IMR-90 (cell line): ENCODE results near the gene TCF7. TPM values are rescaled to one million over a fixed set of nuclear protein-coding genes. Genes with fewer than 3 reads are reported as not detected.

Source experiments
- ATAC-seq: fragments of 200-7000 bp; cut with Tn5 transposase; 2 replicates; pipeline ENCODE4 v1.9.1; 2020; ENCODE audit warnings: low read depth, mild to moderate bottlenecking, moderate library complexity
- BruUV-seq: library from RNA; stranded (reverse); fragments of 400-500 nt; replicated peaks from 2 replicates; lab custom pipeline; 2021; lab: Mats Ljungman, UMichigan
- CTCF ChIA-PET: fragments of 300-600 bp; formaldehyde crosslinking; extraction: SDS; loops from one replicate; lab custom pipeline; 2021; ENCODE audit warnings: antibody characterized with exemption; lab: Yijun Ruan, JAX
- POLR2A ChIA-PET: fragments of 300-600 bp; sonication (Branson Sonifier 250); formaldehyde crosslinking; loops from one replicate; lab custom pipeline; 2022; ENCODE audit warnings: antibody characterized with exemption; ENCODE audit not compliant: unreplicated experiment; lab: Charles Lee
- DNase-seq: peaks from one replicate; pipeline ENCODE4 v3.0.0; 2013
- H2AFZ ChIP-seq: replicated peaks from 2 replicates; pipeline ENCODE3; 2013; ENCODE audit warnings: low read length, mild to moderate bottlenecking; ENCODE audit not compliant: poor library complexity
- H2AK5ac ChIP-seq: 2 replicates; pipeline ENCODE4 v1.6.1; 2013; ENCODE audit warnings: low read depth, low read length, inconsistent platforms
- H2AK9ac ChIP-seq: replicated peaks from 2 replicates; pipeline ENCODE3; 2013; ENCODE audit warnings: mild to moderate bottlenecking, low read depth, low read length, moderate library complexity; ENCODE audit not compliant: poor library complexity
- H2BK120ac ChIP-seq: 2 replicates; pipeline ENCODE4 v1.6.1; 2013; ENCODE audit warnings: low read depth, low read length, inconsistent platforms
- H2BK15ac ChIP-seq: 3 replicates; pipeline ENCODE4 v1.6.1; 2013; ENCODE audit warnings: low read depth, low read length, inconsistent platforms
- H2BK20ac ChIP-seq: 2 replicates; pipeline ENCODE4 v1.6.1; 2013; ENCODE audit warnings: low read depth, mild to moderate bottlenecking, inconsistent platforms, low read length, moderate library complexity
- H2BK5ac ChIP-seq: 2 replicates; pipeline ENCODE4 v1.6.1; 2013; ENCODE audit warnings: mild to moderate bottlenecking, low read depth, low read length, inconsistent platforms; ENCODE audit not compliant: poor library complexity, severe bottlenecking
- H3K14ac ChIP-seq: replicated peaks from 2 replicates; pipeline ENCODE4 v1.6.1; 2013; ENCODE audit warnings: low read depth, low read length, inconsistent platforms
- H3K18ac ChIP-seq: 2 replicates; pipeline ENCODE4 v1.6.1; 2013; ENCODE audit warnings: low read depth, low read length, control low read depth
- H3K23ac ChIP-seq: 2 replicates; pipeline ENCODE4 v1.6.1; 2013; ENCODE audit warnings: low read depth, low read length, inconsistent platforms
- H3K27ac ChIP-seq: 2 replicates; pipeline ENCODE4 v1.5.1; 2013; ENCODE audit warnings: mild to moderate bottlenecking, control low read depth, low read length; ENCODE audit not compliant: insufficient read depth
- H3K27me3 ChIP-seq: 2 replicates; pipeline ENCODE4 v1.6.1; 2013; ENCODE audit warnings: low read length; ENCODE audit not compliant: control insufficient read depth, insufficient read depth
- H3K36me3 ChIP-seq: 2 replicates; pipeline ENCODE4 v1.6.1; 2013; ENCODE audit warnings: low read length, mixed read lengths; ENCODE audit not compliant: control insufficient read depth, insufficient read depth
- H3K4ac ChIP-seq: 2 replicates; pipeline ENCODE4 v1.6.1; 2013; ENCODE audit warnings: low read depth, low read length, inconsistent platforms
- H3K4me1 ChIP-seq: 2 replicates; pipeline ENCODE4 v1.6.1; 2013; ENCODE audit warnings: low read length, mixed read lengths; ENCODE audit not compliant: control insufficient read depth, insufficient read depth
- H3K4me2 ChIP-seq: 2 replicates; pipeline ENCODE4 v1.6.1; 2013; ENCODE audit warnings: low read depth, mild to moderate bottlenecking, control low read depth, low read length, moderate library complexity
- H3K4me3 ChIP-seq: 2 replicates; pipeline ENCODE4 v1.5.1; 2013; ENCODE audit warnings: low read depth, mild to moderate bottlenecking, control low read depth, low read length, moderate library complexity; ENCODE audit not compliant: insufficient read depth
- H3K56ac ChIP-seq: 2 replicates; pipeline ENCODE4 v1.6.1; 2013; ENCODE audit warnings: low read length, inconsistent platforms; ENCODE audit not compliant: insufficient read depth; ENCODE audit errors: extremely low read depth
- H3K79me1 ChIP-seq, 2 experiments: 2 replicates each; pipeline ENCODE4 v1.6.1; 2013; ENCODE audit warnings: low read length in 2 of 2, inconsistent platforms in 1 of 2, low read depth in 1 of 2
- H3K9ac ChIP-seq: 2 replicates; pipeline ENCODE4 v1.6.1; 2013; ENCODE audit warnings: low read depth, low read length, control low read depth
- H3K9me1 ChIP-seq: 2 replicates; pipeline ENCODE4 v1.6.1; 2013; ENCODE audit warnings: low read length, inconsistent platforms; ENCODE audit not compliant: insufficient read depth
- H3K9me3 ChIP-seq: 2 replicates; pipeline ENCODE4 v1.6.1; 2013; ENCODE audit warnings: low read length; ENCODE audit not compliant: control insufficient read depth, insufficient read depth
- H4K20me1 ChIP-seq: 2 replicates; pipeline ENCODE4 v1.6.1; 2013; ENCODE audit warnings: low read length, inconsistent platforms; ENCODE audit not compliant: insufficient read depth
- H4K5ac ChIP-seq: 2 replicates; pipeline ENCODE4 v1.6.1; 2013; ENCODE audit warnings: mild to moderate bottlenecking, low read depth, low read length, control low read depth
- H4K8ac ChIP-seq, 2 experiments: 2 replicates each; pipeline ENCODE4 v1.6.1; 2013; ENCODE audit warnings: low read depth in 2 of 2, low read length in 2 of 2, control low read depth in 1 of 2, inconsistent platforms in 1 of 2
- H4K91ac ChIP-seq: 2 replicates; pipeline ENCODE4 v1.6.1; 2013; ENCODE audit warnings: low read depth, low read length, inconsistent platforms; ENCODE audit not compliant: insufficient read depth
- CEBPB ChIP-seq: IDR thresholded peaks from 2 replicates; pipeline ENCODE4 v1.6.1; 2012; ENCODE audit warnings: low read depth, low read length, improper control_type of control experiment
- CTCF ChIP-seq: conservative IDR thresholded peaks from 2 replicates; pipeline ENCODE4 v1.5.1; 2012; ENCODE audit warnings: mild to moderate bottlenecking, low read depth, low read length, improper control_type of control experiment
- FOS ChIP-seq: fragments of 150-350 bp; IDR thresholded peaks from 2 replicates; pipeline ENCODE4 v1.6.1; 2016; ENCODE audit warnings: low read depth, low read length
- MAFK ChIP-seq: IDR thresholded peaks from 2 replicates; pipeline ENCODE4 v1.6.1; 2012; ENCODE audit warnings: low read depth, low read length, improper control_type of control experiment
- MXI1 ChIP-seq: IDR thresholded peaks from 2 replicates; pipeline ENCODE4 v1.6.1; 2012; ENCODE audit warnings: low read depth, mild to moderate bottlenecking, low read length, moderate library complexity, borderline replicate concordance
- POLR2A ChIP-seq: IDR thresholded peaks from 2 replicates; pipeline ENCODE4 v1.6.1; 2012; ENCODE audit warnings: mild to moderate bottlenecking, low read depth, low read length
- RAD21 ChIP-seq: IDR thresholded peaks from 2 replicates; pipeline ENCODE4 v1.6.1; 2012; ENCODE audit warnings: low read length, improper control_type of control experiment
- SMC3 ChIP-seq: fragments of 150-350 bp; IDR thresholded peaks from 2 replicates; pipeline ENCODE4 v1.6.1; 2016; ENCODE audit warnings: low read depth, mild to moderate bottlenecking, antibody characterized with exemption, low read length, moderate library complexity
- USF2 ChIP-seq: fragments of 150-350 bp; IDR thresholded peaks from 2 replicates; pipeline ENCODE4 v1.6.1; 2017; ENCODE audit warnings: mild to moderate bottlenecking, antibody characterized with exemption, low read length, low read depth
- WGBS, 2 experiments: methylation state at CpG; one replicate each; pipeline versions ENCODE4 v1.1.5 to v1.1.7; 2013; ENCODE audit warnings: missing lambda C conversion rate in 2 of 2; ENCODE audit not compliant: insufficient read length in 1 of 2; ENCODE audit errors: extremely low coverage in 2 of 2; 5-methylcytosine and 5-hydroxymethylcytosine counted together
- dilution Hi-C: fragments of 300-500 bp; cut with HindIII; formaldehyde crosslinking; loops from one replicate; pipeline ENCODE4 v1.14.3; 2018; ENCODE audit warnings: low sequenced_read_pairs; ENCODE audit not compliant: unreplicated experiment
- in situ Hi-C: fragments of 300-500 bp; cut with MboI; formaldehyde crosslinking; loops from 3 replicates; pipeline ENCODE4 v1.14.3; 2019; ENCODE audit warnings: low sequenced_read_pairs, inconsistent platforms, mixed read lengths
- intact Hi-C: fragments of 100-400 bp; cut with micrococcal nuclease; formaldehyde crosslinking; loops from 2 replicates; pipeline ENCODE4 v1.10.0; 2022
- polyA plus RNA-seq, 3 experiments: library from polyadenylated mRNA; depleted of rRNA; stranded (reverse); fragments of >200 nt; gene quantifications; 2 replicates each; pipeline ENCODE4 v1.2.3, GENCODE V29; 2012; ENCODE audit warnings: low replicate concordance in 1 of 3
- total RNA-seq: library from RNA; depleted of rRNA; stranded (reverse); fragments of >200 nt; gene quantifications from 2 replicates; pipeline ENCODE4 v1.2.3, GENCODE V29; 2012

The TCF7 gene
- total and polyA plus RNA-seq, 2 of the 4 experiments (the other 2 are of a cell fraction): 1.3 to 3.4 TPM

GRCh38 chr5:134093351-134093750 is 21.1 kb upstream of the TCF7 start:
- Histone ChIP-seq H3K4me1 (no peaks in the 10 kb centered on the region), H4K91ac (no peak overlapping the region), H3K23ac (no peak overlapping the region), H2AK5ac (no peak overlapping the region), H3K9me3 (no peaks in the 10 kb centered on the region), H3K27me3 (peaks cover 51% of the 10 kb centered on the region), H2BK15ac (no peak overlapping the region), H2BK5ac (no peak overlapping the region), H4K8ac (no peak overlapping the region), H2BK120ac (no peak overlapping the region), H3K4me2 (no peak overlapping the region), H4K5ac (no peak overlapping the region), H2BK20ac (no peak overlapping the region), H3K56ac (no peak overlapping the region), H3K4ac (no peak overlapping the region), H3K4me3 (no peak overlapping the region), H3K36me3 (no peaks in the 10 kb centered on the region), H3K9me1 (no peaks in the 10 kb centered on the region), H3K9ac (no peak overlapping the region), H2AK9ac (no peak overlapping the region), H2AFZ (no peak overlapping the region), H3K18ac (no peak overlapping the region), H4K20me1 (no peaks in the 10 kb centered on the region), H3K79me1 (no peaks in the 10 kb centered on the region), H3K14ac (no peak overlapping the region), H3K27ac (no peak overlapping the region)
- ATAC-seq: no peak
- no peak for DNase-seq
- 93% methylated on average over 3 of the region's 5 CpGs; no CpG with 5 or more reads in 1 of the 2 experiments for WGBS, 2 experiments
- no peak for TF ChIP-seq POLR2A
- TF ChIP-seq SMC3: no peak
- TF ChIP-seq USF2: no peak
- TF ChIP-seq RAD21: no peak
- no peak for TF ChIP-seq CEBPB
- TF ChIP-seq MXI1: no peak
- TF ChIP-seq MAFK: no peak
- TF ChIP-seq FOS: no peak
- TF ChIP-seq CTCF: no peak
- in situ Hi-C loops (no loop called here), intact Hi-C loops (no loop called here), dilution Hi-C loops (no loop called here)
- CTCF ChIA-PET: no interaction called here
- BruUV-seq: no TSS peak
- POLR2A ChIA-PET: no interaction called here
